ENCODE measurements around the gene SLC11A2.

GRCh38 chr12:51011955-51012354, 14.2 kb downstream of the SLC11A2 start:
- TF ChIP-seq CTCF (IDR thresholded peaks at IDR 0.05 in 2 of 3, conservative IDR thresholded peaks at IDR 0.05 in 1 of 3; ENCODE audit: borderline replicate concordance in 1 of 3, insufficient read depth in 1 of 3, low read depth in 2 of 3, low read length in 2 of 3) (no peak), EZH2 (IDR thresholded peaks at IDR 0.05) (no peak), POLR2A (IDR thresholded peaks at IDR 0.05; ENCODE audit: borderline replicate concordance, extremely low read depth, insufficient read depth, insufficient read length) (no peak), REST (IDR thresholded peaks at IDR 0.05; ENCODE audit: low read depth) (no peak), SP1 (IDR thresholded peaks at IDR 0.05; ENCODE audit: low read depth) (no peak)
